K562 (cell line): ENCODE data around the gene KLHDC7B. TPM values are rescaled to one million over a fixed set of nuclear protein-coding genes. Genes with fewer than 3 reads are reported as not detected.

Source experiments
- ATAC-seq: fragments of 200-7000 bp; cut with Tn5 transposase; 3 replicates; pipeline ENCODE4 v1.9.1; 2020; ENCODE audit warnings: moderate library complexity
- BruUV-seq: library from RNA; stranded (reverse); fragments of 400-500 nt; replicated peaks from 2 replicates; lab custom pipeline; 2021; lab: Mats Ljungman, UMichigan
- CTCF ChIA-PET: fragments of 300-600 bp; formaldehyde crosslinking; extraction: SDS; loops from one replicate; lab custom pipeline; 2021; ENCODE audit warnings: low intra/inter-chr PET ratio; lab: Yijun Ruan, JAX
- POLR2A ChIA-PET: fragments of 300-600, 350-650 bp; sonication (Branson Sonifier 250); formaldehyde crosslinking; extraction: SDS; loops from one replicate; lab custom pipeline; 2021; ENCODE audit warnings: antibody characterized with exemption, inconsistent platforms; lab: Yijun Ruan, JAX
- DNase-seq, 4 experiments: peaks; one replicate each; pipeline versions ENCODE4 v3.0.0 to v3.0.0-alpha.2; 2011 to 2018; ENCODE audit warnings: low spot score in 3 of 4, mixed read lengths in 3 of 4; ENCODE audit errors: extremely low read depth in 1 of 4
- FAIRE-seq: peaks from 2 replicates; lab custom pipeline; 2011; peaks lifted over from hg19 to GRCh38; lab: Jason Lieb, UNC
- H2AFZ ChIP-seq: 2 replicates; pipeline ENCODE4 v1.6.0; 2011; ENCODE audit warnings: low read depth, low read length, control low read depth, inconsistent platforms
- H3K27ac ChIP-seq: fragments of 200-600 bp; 3 replicates; pipeline ENCODE4 v1.8.0; 2011; ENCODE audit warnings: low read depth, mild to moderate bottlenecking, control low read depth, inconsistent platforms, low read length, moderate library complexity, mixed read lengths; ENCODE audit errors: extremely low read depth
- H3K27me3 ChIP-seq, 2 experiments: fragments of 300-600 bp in 1 of 2; 2 replicates in 1 of 2; 3 replicates in 1 of 2; pipeline versions ENCODE4 v1.6.0 to v1.8.0; 2011; ENCODE audit warnings: inconsistent platforms in 2 of 2, low read length in 2 of 2, mild to moderate bottlenecking in 1 of 2, mixed read lengths in 1 of 2, moderate library complexity in 1 of 2; ENCODE audit not compliant: control insufficient read depth in 2 of 2, insufficient read depth in 2 of 2
- H3K36me3 ChIP-seq: fragments of 300-600 bp; 3 replicates; pipeline ENCODE4 v1.8.0; 2011; ENCODE audit warnings: mild to moderate bottlenecking, low read length, inconsistent platforms; ENCODE audit not compliant: control insufficient read depth, insufficient read depth
- H3K4me1 ChIP-seq, 2 experiments: fragments of 200-600 bp in 1 of 2; replicated peaks in 1 of 2; 2 replicates in 1 of 2; 3 replicates in 1 of 2; pipeline versions ENCODE4 v1.5.1 to v1.8.0; 2011; ENCODE audit warnings: inconsistent platforms in 2 of 2, low read length in 2 of 2, mild to moderate bottlenecking in 1 of 2, mixed read lengths in 1 of 2, moderate library complexity in 1 of 2; ENCODE audit not compliant: control insufficient read depth in 2 of 2, insufficient read depth in 2 of 2
- H3K4me2 ChIP-seq: 2 replicates; pipeline ENCODE4 v1.6.1; 2011; ENCODE audit warnings: low read length, control low read depth, inconsistent platforms, mixed read lengths; ENCODE audit not compliant: insufficient read depth
- H3K4me3 ChIP-seq: fragments of 200-600 bp; sonication (generic), shearing (Covaris generic); 2 replicates; pipeline ENCODE4 v1.5.1; 2016; ENCODE audit warnings: control low read depth, inconsistent platforms
- H3K79me2 ChIP-seq: fragments of 200-600 bp; 3 replicates; pipeline ENCODE4 v1.8.0; 2011; ENCODE audit warnings: low read length, inconsistent platforms; ENCODE audit not compliant: control insufficient read depth, insufficient read depth
- H3K9ac ChIP-seq, 2 experiments: 2 replicates each; pipeline versions ENCODE4 v1.6.0 to v1.6.1; 2011; ENCODE audit warnings: low read depth in 2 of 2, low read length in 2 of 2, control low read depth in 1 of 2, inconsistent platforms in 1 of 2, mild to moderate bottlenecking in 1 of 2, mixed read lengths in 1 of 2; ENCODE audit not compliant: insufficient read depth in 1 of 2
- H3K9me1 ChIP-seq: one replicate; pipeline ENCODE4 v1.6.0; 2011; ENCODE audit warnings: inconsistent platforms, mild to moderate bottlenecking, low read length, moderate library complexity; ENCODE audit not compliant: control insufficient read depth, insufficient read depth
- H3K9me3 ChIP-seq: replicated peaks from 2 replicates; pipeline ENCODE4 v1.5.1; 2011; ENCODE audit warnings: low read depth, low read length, inconsistent platforms; ENCODE audit not compliant: control insufficient read depth, insufficient read depth
- H4K20me1 ChIP-seq: replicated peaks from 2 replicates; pipeline ENCODE4 v1.6.1; 2011; ENCODE audit warnings: low read length, inconsistent platforms, mixed read lengths; ENCODE audit not compliant: control insufficient read depth, insufficient read depth
- FOXJ3 ChIP-seq: sonication (generic); formaldehyde crosslinking; IDR thresholded peaks from 2 replicates; pipeline ENCODE4 v1.4.0; 2020; ENCODE audit warnings: mild to moderate bottlenecking, missing genetic modification reagents
- HBP1 ChIP-seq: fragments of 450-650 bp; formaldehyde crosslinking; IDR thresholded peaks from 2 replicates; pipeline ENCODE4 v1.4.0; 2022; ENCODE audit warnings: missing genetic modification characterization
- KDM5B ChIP-seq: fragments of 200-600 bp; sonication (generic); IDR thresholded peaks from 2 replicates; pipeline ENCODE4 v1.6.1; 2012; ENCODE audit warnings: low read depth, mild to moderate bottlenecking, moderate library complexity, low read length, control low read depth, inconsistent platforms; ENCODE audit not compliant: insufficient replicate concordance
- KLF6 ChIP-seq: fragments of 250-450 bp; sonication (Bioruptor Pico); IDR thresholded peaks from 2 replicates; pipeline ENCODE4 v1.4.0; 2020; ENCODE audit warnings: mild to moderate bottlenecking, moderate library complexity, borderline replicate concordance
- MXI1 ChIP-seq: IDR thresholded peaks from 2 replicates; pipeline ENCODE4 v1.6.1; 2011; ENCODE audit warnings: low read depth, mild to moderate bottlenecking, improper control_type of control experiment, low read length
- SNRNP70 ChIP-seq: fragments of 200-400 bp; formaldehyde crosslinking; optimal IDR thresholded peaks from 2 replicates; pipeline ENCODE3; 2017; ENCODE audit warnings: low read depth, low read length
- SUPT5H ChIP-seq: fragments of 450-650 bp; IDR thresholded peaks from 2 replicates; pipeline ENCODE4 v1.6.1; 2016
- TAF1 ChIP-seq: IDR thresholded peaks from 2 replicates; pipeline ENCODE4 v1.6.1; 2011; ENCODE audit warnings: mild to moderate bottlenecking, low read length, moderate library complexity; ENCODE audit not compliant: insufficient read depth, control insufficient read depth, severe bottlenecking; ENCODE audit errors: extremely low read depth
- TEAD4 ChIP-seq, 2 experiments: sonication (generic) in 1 of 2; formaldehyde crosslinking in 1 of 2; IDR thresholded peaks; 2 replicates each; pipeline versions ENCODE4 v1.6.1 to v1.8.0; 2012 to 2022; ENCODE audit warnings: borderline replicate concordance in 1 of 2, inconsistent platforms in 1 of 2, low read length in 1 of 2, mild to moderate bottlenecking in 1 of 2, missing genetic modification reagents in 1 of 2
- USF1 ChIP-seq: sonication (generic); formaldehyde crosslinking; IDR thresholded peaks from 2 replicates; pipeline ENCODE4 v1.9.0; 2022; ENCODE audit warnings: mild to moderate bottlenecking, missing genetic modification reagents
- ZKSCAN8 ChIP-seq: fragments of 200-800 bp; sonication (Bioruptor generic); IDR thresholded peaks from 2 replicates; pipeline ENCODE4 v1.6.1; 2016; ENCODE audit warnings: missing genetic modification characterization, missing compliant biosample characterization
- ZNF174 ChIP-seq: fragments of 250-450 bp; sonication (Bioruptor Pico); IDR thresholded peaks from 2 replicates; pipeline ENCODE4 v1.4.0; 2020; ENCODE audit warnings: mild to moderate bottlenecking
- WGBS: fragments of 100-300 bp; shearing (Covaris generic); methylation state at CpG from one replicate; pipeline ENCODE4 v1.1.6; 2016; ENCODE audit warnings: low coverage, mixed read lengths; ENCODE audit not compliant: insufficient coverage; ENCODE audit errors: missing lambda C conversion rate; 5-methylcytosine and 5-hydroxymethylcytosine counted together
- in situ Hi-C: fragments of 300-500 bp; cut with MboI; formaldehyde crosslinking; loops from 4 replicates; pipeline ENCODE4 v1.15.0; 2018; ENCODE audit warnings: inconsistent platforms, mixed read lengths
- intact Hi-C: fragments of 100-400 bp; cut with micrococcal nuclease; formaldehyde crosslinking; loops from 2 replicates; pipeline ENCODE4 v1.14.2; 2022
- polyA plus RNA-seq, 8 experiments: library from polyadenylated mRNA; depleted of rRNA in 4 of 8; stranded (reverse) in 5 of 8; unstranded in 3 of 8; fragments of >200 nt; fragmentation: Nextera tagmentation in 2 of 8; fragmentation: Illumina TruSeq in 1 of 8; extraction: Ambion mirVana in 2 of 8; extraction: Trizol in 1 of 8; gene quantifications; 2 replicates each; pipeline versions ENCODE4 v1.2.1 to v1.2.3, GENCODE V29; 2011 to 2014; ENCODE audit warnings: inconsistent platforms in 1 of 8, missing spikeins in 1 of 8
- total RNA-seq, 7 experiments: library from RNA; depleted of rRNA in 6 of 7; stranded (reverse); fragments of >200 nt in 6 of 7; fragmentation: Illumina TruSeq in 2 of 7; extraction: Trizol in 2 of 7; gene quantifications; 2 replicates each; pipeline versions ENCODE4 v1.2.1 to v1.2.3, GENCODE V29; 2011 to 2021; ENCODE audit warnings: low replicate concordance in 1 of 7
- TF ChIP-seq, protein P1 (sequence below): fragments of 450-650 bp; formaldehyde crosslinking; IDR thresholded peaks from 2 replicates; pipeline ENCODE4 v1.4.0; 2022; ENCODE audit warnings: missing genetic modification characterization
- TF ChIP-seq, protein P2 (sequence below): fragments of 200-400 bp; formaldehyde crosslinking; IDR thresholded peaks from 2 replicates; pipeline ENCODE4 v1.6.1; 2017; ENCODE audit warnings: mild to moderate bottlenecking, low read depth, low read length, moderate library complexity

The KLHDC7B gene
- total and polyA plus RNA-seq, 9 of the 15 experiments (the other 6 are each of a cell fraction or from before 2014, with no cell fraction given): 0.04 to 0.22 (median 0.05) TPM; not detected in 4

DNA sequence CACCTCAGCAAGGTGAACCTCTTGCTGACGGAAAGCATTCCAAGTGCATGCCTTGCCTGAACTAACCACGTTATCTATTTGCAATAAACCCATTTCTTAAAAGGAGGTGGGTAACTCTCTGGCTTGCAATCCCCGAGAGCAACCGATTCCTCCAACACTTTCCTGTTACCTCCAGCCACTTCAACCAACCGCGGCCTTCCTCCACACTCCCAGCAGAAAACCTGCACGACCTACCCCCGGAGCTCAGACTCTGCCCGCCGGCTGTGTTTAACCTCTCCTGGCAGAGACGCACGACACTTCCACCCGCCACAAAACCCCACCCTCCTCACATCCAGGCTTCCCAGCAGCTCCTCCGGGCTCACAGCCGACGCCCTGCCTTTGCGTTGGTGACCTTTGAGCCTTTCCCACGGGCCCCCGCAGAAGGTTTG is 21.0 kb upstream of the KLHDC7B start:
- Histone ChIP-seq H3K27ac (peak overlapping the region; percentile 89), H3K4me1 (peaks cover 8 to 58% of the 10 kb centered on the region in 2 experiments; a peak in 4 of 5 replicates), H3K9me1 (no peaks in the 10 kb centered on the region), H3K36me3 (peaks cover 40% of the 10 kb centered on the region; the same call in 1 of the 3 replicates), H2AFZ (no peak overlapping the region), H3K9ac (peak overlapping the region; percentile 86 to 96), H3K4me3 (peak overlapping the region; percentile 71), H3K9me3 (no peaks in the 10 kb centered on the region), H3K79me2 (peaks cover 34% of the 10 kb centered on the region), H4K20me1 (peaks cover 12% of the 10 kb centered on the region; the same call in 1 of the 2 replicates), H3K27me3 (no peaks in the 10 kb centered on the region), H3K4me2 (peak overlapping the region; percentile 88)
- no TSS peak for BruUV-seq
- ATAC-seq: peak; percentile 5; the same call in 2 of the 3 replicates
- intact Hi-C loops (loop anchor here (5.0 kb wide), 1 partner anchor 38 kb away; the partner anchor contains the start of gene SYCE3), in situ Hi-C loops (loop anchor here (5.0 kb wide), 1 partner anchor 43 kb away; no protein-coding TSS in a partner anchor)
- 2% methylated on average over 15 of the region's 19 CpGs for WGBS
- no peak for DNase-seq
- CTCF ChIA-PET: no interaction called here
- FAIRE-seq: no peak
- POLR2A ChIA-PET: interaction anchor here (0.6 to 5.3 kb wide), 6 partner anchors 14 to 282 kb away, joined by 3 to 65 read pairs (median 4); partner anchors contain the start of genes CHKB, KLHDC7B, LMF2 and NCAPH2
- TF ChIP-seq USF1 (CRISPR knock-in tag) (no peak), KLF6 (CRISPR knock-in tag) (no peak), TEAD4 (IDR thresholded peaks at IDR 0.05; ENCODE audit: low read length) (no peak), TEAD4 (CRISPR knock-in tag; IDR thresholded peaks at IDR 0.05; ENCODE audit: borderline replicate concordance) (no peak), SUPT5H (0 out of 2 replicates have a peak, but pooled peaks have one; percentile 50), ZNF174 (CRISPR knock-in tag) (no peak), FOXJ3 (no peak), HBP1 (CRISPR knock-in tag) (0 out of 2 replicates have a peak, but pooled peaks have one; percentile 36), MXI1 (no peak), ZKSCAN8 (CRISPR knock-in tag) (no peak), TAF1 (no peak), SNRNP70 (no peak), KDM5B (peak; percentile 13)
- TF ChIP-seq, protein P1, sequence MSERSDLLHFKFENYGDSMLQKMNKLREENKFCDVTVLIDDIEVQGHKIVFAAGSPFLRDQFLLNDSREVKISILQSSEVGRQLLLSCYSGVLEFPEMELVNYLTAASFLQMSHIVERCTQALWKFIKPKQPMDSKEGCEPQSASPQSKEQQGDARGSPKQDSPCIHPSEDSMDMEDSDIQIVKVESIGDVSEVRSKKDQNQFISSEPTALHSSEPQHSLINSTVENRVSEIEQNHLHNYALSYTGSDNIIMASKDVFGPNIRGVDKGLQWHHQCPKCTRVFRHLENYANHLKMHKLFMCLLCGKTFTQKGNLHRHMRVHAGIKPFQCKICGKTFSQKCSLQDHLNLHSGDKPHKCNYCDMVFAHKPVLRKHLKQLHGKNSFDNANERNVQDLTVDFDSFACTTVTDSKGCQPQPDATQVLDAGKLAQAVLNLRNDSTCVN (CRISPR knock-in tag): 0 out of 2 replicates have a peak, but pooled peaks have one; percentile 5
- TF ChIP-seq, protein P2, sequence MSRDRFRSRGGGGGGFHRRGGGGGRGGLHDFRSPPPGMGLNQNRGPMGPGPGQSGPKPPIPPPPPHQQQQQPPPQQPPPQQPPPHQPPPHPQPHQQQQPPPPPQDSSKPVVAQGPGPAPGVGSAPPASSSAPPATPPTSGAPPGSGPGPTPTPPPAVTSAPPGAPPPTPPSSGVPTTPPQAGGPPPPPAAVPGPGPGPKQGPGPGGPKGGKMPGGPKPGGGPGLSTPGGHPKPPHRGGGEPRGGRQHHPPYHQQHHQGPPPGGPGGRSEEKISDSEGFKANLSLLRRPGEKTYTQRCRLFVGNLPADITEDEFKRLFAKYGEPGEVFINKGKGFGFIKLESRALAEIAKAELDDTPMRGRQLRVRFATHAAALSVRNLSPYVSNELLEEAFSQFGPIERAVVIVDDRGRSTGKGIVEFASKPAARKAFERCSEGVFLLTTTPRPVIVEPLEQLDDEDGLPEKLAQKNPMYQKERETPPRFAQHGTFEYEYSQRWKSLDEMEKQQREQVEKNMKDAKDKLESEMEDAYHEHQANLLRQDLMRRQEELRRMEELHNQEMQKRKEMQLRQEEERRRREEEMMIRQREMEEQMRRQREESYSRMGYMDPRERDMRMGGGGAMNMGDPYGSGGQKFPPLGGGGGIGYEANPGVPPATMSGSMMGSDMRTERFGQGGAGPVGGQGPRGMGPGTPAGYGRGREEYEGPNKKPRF: no peak
